ENCODE measurements around the gene CLOCK. TPM values are rescaled to one million over a fixed set of nuclear protein-coding genes. Genes with fewer than 3 reads are reported as not detected.

Gene CLOCK
- total and polyA plus RNA-seq, 2 of the 13 experiments (the other 11 are each of a cell fraction or from before 2014, with no cell fraction given): 8.8 to 13.5 TPM

DNA sequence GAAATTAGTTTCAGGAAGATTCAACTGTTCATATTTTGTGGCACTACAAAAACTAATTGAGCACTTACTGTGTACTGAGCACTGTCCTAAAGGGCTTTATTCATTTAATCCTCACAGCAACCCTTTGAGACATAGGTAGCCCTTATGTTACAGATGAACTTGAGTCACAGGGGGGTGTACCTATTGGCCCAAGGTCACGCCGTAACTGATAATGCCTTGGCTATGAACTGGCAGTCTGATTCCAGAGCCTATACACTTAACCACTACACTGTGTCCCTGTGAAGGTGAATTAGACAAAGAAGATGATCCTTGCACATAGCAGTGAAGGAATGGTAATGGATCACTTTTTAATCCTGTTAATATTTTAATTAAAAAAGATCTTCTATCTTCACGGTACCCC lies 138.9 kb downstream of the CLOCK start:
- intact Hi-C loops (cut with micrococcal nuclease; ENCODE audit: unreplicated experiment) (no loop called here), in situ Hi-C loops (cut with HindIII; ENCODE audit: extremely low pct_ligation_motif_present, low pct_unique_long_range_greater_than_20kb) (no loop called here)
- H3K27ac ChIP-seq (ENCODE audit: extremely low read length, insufficient read depth, low read length): no peak overlapping the region
- H3K4me2 ChIP-seq (ENCODE audit: low read depth, low read length): no peak overlapping the region
- CTCF ChIA-PET (ENCODE audit: low intra/inter-chr PET ratio, low total read pairs): no interaction called here
- no peak overlapping the region for H3K9ac ChIP-seq (ENCODE audit: insufficient read depth, low read depth, low read length)
- peaks cover 10% of the 10 kb centered on the region for H3K4me1 ChIP-seq (ENCODE audit: insufficient read depth, low read length)
- no peak for TF ChIP-seq ZNF839 (CRISPR knock-in tag; IDR thresholded peaks at IDR 0.05; ENCODE audit: borderline replicate concordance)
- TF ChIP-seq SMARCC2 (IDR thresholded peaks at IDR 0.05): no peak
- TF ChIP-seq, protein P1, sequence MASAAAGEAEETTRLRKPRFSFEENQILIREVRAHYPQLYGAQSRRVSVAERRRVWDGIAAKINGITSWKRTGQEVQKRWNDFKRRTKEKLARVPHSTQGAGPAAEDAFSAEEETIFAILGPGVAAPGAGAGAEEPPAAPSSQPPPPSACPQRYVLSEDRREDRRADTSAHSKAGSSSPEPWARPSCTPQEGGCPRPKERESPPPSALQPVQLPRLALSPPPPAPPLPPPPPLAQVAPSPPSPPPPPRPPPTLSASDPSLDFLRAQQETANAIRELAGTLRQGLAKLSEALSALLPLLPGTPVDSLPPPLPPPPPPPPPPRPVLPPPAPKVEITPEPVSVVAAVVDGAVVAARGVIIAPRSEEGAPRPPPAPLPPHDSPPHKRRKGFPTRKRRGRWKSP (CRISPR knock-in tag; IDR thresholded peaks at IDR 0.05): no peak
- no peak for TF ChIP-seq SIN3B (IDR thresholded peaks at IDR 0.05; ENCODE audit: low read length)
- no peak for TF ChIP-seq NCOA2 (CRISPR knock-in tag; IDR thresholded peaks at IDR 0.05)
- no peak for TF ChIP-seq HNRNPK (IDR thresholded peaks at IDR 0.05; ENCODE audit: low read depth, low read length, poor library complexity, severe bottlenecking)
- no peak for TF ChIP-seq NFYC (CRISPR knock-in tag; IDR thresholded peaks at IDR 0.05)
- no peak for TF ChIP-seq KDM3A (CRISPR knock-in tag; IDR thresholded peaks at IDR 0.05; ENCODE audit: low read depth)
- no peak for TF ChIP-seq MNT (IDR thresholded peaks at IDR 0.05)
- TF ChIP-seq GTF2F1 (IDR thresholded peaks at IDR 0.05; ENCODE audit: low read length): no peak
- no peak for TF ChIP-seq POLR2AphosphoS5 (IDR thresholded peaks at IDR 0.05; ENCODE audit: low read depth, low read length)
- no peak for TF ChIP-seq ZNF557 (CRISPR knock-in tag; IDR thresholded peaks at IDR 0.05)
- TF ChIP-seq SALL2 (CRISPR knock-in tag; IDR thresholded peaks at IDR 0.05): no peak
- TF ChIP-seq ZNF879 (CRISPR knock-in tag; IDR thresholded peaks at IDR 0.05): no peak
- TF ChIP-seq TFDP1 (CRISPR knock-in tag; IDR thresholded peaks at IDR 0.05; ENCODE audit: borderline replicate concordance): no peak
- TF ChIP-seq HMG20A (CRISPR knock-in tag; IDR thresholded peaks at IDR 0.05; ENCODE audit: borderline replicate concordance): no peak
- no peak for TF ChIP-seq REL (CRISPR knock-in tag; conservative IDR thresholded peaks at IDR 0.05)
- ATAC-seq (peak; percentile 33; the same call in 1 of the 3 replicates), DNase-seq (ENCODE audit: low spot score) (no peak), FAIRE-seq (no peak)
- H3K27me3 ChIP-seq (ENCODE audit: control insufficient read depth in 1 of 2, insufficient read depth in 2 of 2, low read length in 2 of 2): no peaks in the 10 kb centered on the region
- no peak overlapping the region for H2AFZ ChIP-seq (ENCODE audit: low read length)
- POLR2A ChIA-PET: no interaction called here
- H3K9me3 ChIP-seq (ENCODE audit: low read length): no peaks in the 10 kb centered on the region
- 79% methylated on average over 2 of the region's 3 CpGs for WGBS (ENCODE audit: low lambda C conversion rate)
- BruUV-seq (replicated peaks): no TSS peak
- peaks cover 5 to 26% of the 10 kb centered on the region in 2 experiments; a peak in 4 of 5 replicates for H3K36me3 ChIP-seq (replicated peaks in 1 of 2; ENCODE audit: control insufficient read depth in 1 of 2, insufficient read depth in 2 of 2, low read length in 2 of 2)
- H3K4me3 ChIP-seq (replicated peaks in 1 of 3; ENCODE audit: insufficient read depth in 1 of 3, low read depth in 2 of 3, low read length in 3 of 3): no peak overlapping the region
- peaks cover 9% of the 10 kb centered on the region for H4K20me1 ChIP-seq (ENCODE audit: insufficient read depth, low read length)
- H3K79me2 ChIP-seq (ENCODE audit: insufficient read depth, low read length): peaks cover 57% of the 10 kb centered on the region
